NCI-H2171 (cell line): ENCODE data around the gene ZMYND8.
"Not testable (repeated sequence)": the region's sequence is repeated elsewhere in the genome, so short reads cannot be mapped to it uniquely, and the experiment has no call there.

Source experiments
- DNase-seq: peaks from one replicate; lab custom pipeline; 2025; lab: John Stamatoyannopoulos, UW

The ZMYND8 gene

GRCh38 chr20:47202733-47203667, 153.5 kb downstream of the ZMYND8 start:
- DNase-seq, result no peak

- DNase-seq, result no peak
Observed at GRCh38 chr20:47201074-47201730, 155.3 kb downstream of the ZMYND8 start.

GRCh38 chr20:47198996-47199552, 157.4 kb downstream of the ZMYND8 start:
- no peak for DNase-seq

- DNase-seq, result peak; percentile 14
Observed at GRCh38 chr20:47198254-47198671, 158.2 kb downstream of the ZMYND8 start.

- DNase-seq, result peak; percentile 80
Observed at GRCh38 chr20:47196091-47197081, 160.1 kb downstream of the ZMYND8 start.

GRCh38 chr20:47195573-47195972, 160.9 kb downstream of the ZMYND8 start:
- DNase-seq, result no peak

- DNase-seq, result no peak
Observed at GRCh38 chr20:47191956-47192355, 164.5 kb downstream of the ZMYND8 start.

GRCh38 chr20:47191074-47191673, 165.3 kb downstream of the ZMYND8 start:
- no peak for DNase-seq

- no peak for DNase-seq
Observed at GRCh38 chr20:47189060-47189459, 167.4 kb downstream of the ZMYND8 start.

- DNase-seq, result no peak
Observed at GRCh38 chr20:47188540-47188939, 168.0 kb downstream of the ZMYND8 start.

- DNase-seq, result no peak
Observed at GRCh38 chr20:47187450-47188195, 168.9 kb downstream of the ZMYND8 start.

GRCh38 chr20:47183367-47183766, 173.1 kb downstream of the ZMYND8 start:
- DNase-seq, result no peak

- no peak for DNase-seq
Observed at GRCh38 chr20:47181056-47181862, 175.2 kb downstream of the ZMYND8 start.

- DNase-seq, result no peak
Observed at GRCh38 chr20:47179267-47179666, 177.2 kb downstream of the ZMYND8 start.

- DNase-seq, result no peak
Observed at GRCh38 chr20:47178851-47179250, 177.6 kb downstream of the ZMYND8 start.

GRCh38 chr20:47178277-47178676, 178.2 kb downstream of the ZMYND8 start:
- no peak for DNase-seq

GRCh38 chr20:47176217-47176616, 180.3 kb downstream of the ZMYND8 start:
- DNase-seq, result not testable (repeated sequence)

GRCh38 chr20:47175493-47175892, 181.0 kb downstream of the ZMYND8 start:
- DNase-seq, result no peak

- no peak for DNase-seq
Observed at GRCh38 chr20:47174456-47175243, 181.8 kb downstream of the ZMYND8 start.
